ENCODE data around the gene PLEKHA4. TPM values are rescaled to one million over a fixed set of nuclear protein-coding genes. Genes with fewer than 3 reads are reported as not detected.
A peak's percentile ranks its signal among the peaks of the same experiment; 100 is the strongest.

The PLEKHA4 gene
- total and polyA plus RNA-seq, 9 of the 15 experiments (the other 6 are each of a cell fraction or from before 2014, with no cell fraction given) = 0.07 to 30.8 (median 11.4) TPM

GRCh38 chr19:48795055-48795684 is 73.2 kb downstream of the PLEKHA4 start:
- in situ Hi-C loops (cut with MboI) (loop anchor here (10.0 kb wide), 1 partner anchor 430 kb away; no protein-coding TSS in a partner anchor), intact Hi-C loops (cut with micrococcal nuclease) (loop anchor here (1.0 to 2.0 kb wide), 2 partner anchors 40 to 176 kb away; no protein-coding TSS in a partner anchor)
- Histone ChIP-seq H4K20me1 (replicated peaks; ENCODE audit: control insufficient read depth, insufficient read depth, low read length) (no peaks in the 10 kb centered on the region), H3K9me3 (replicated peaks; ENCODE audit: control insufficient read depth, insufficient read depth, low read depth, low read length) (no peaks in the 10 kb centered on the region), H3K9me1 (ENCODE audit: control insufficient read depth, insufficient read depth, low read length) (no peaks in the 10 kb centered on the region), H3K27me3 (ENCODE audit: control insufficient read depth in 2 of 2, insufficient read depth in 2 of 2, low read length in 2 of 2) (no peaks in the 10 kb centered on the region), H3K4me2 (ENCODE audit: insufficient read depth, low read length) (peak overlapping the region; percentile 96), H2AFZ (ENCODE audit: low read depth, low read length) (peak overlapping the region; percentile 92), H3K79me2 (ENCODE audit: control insufficient read depth, insufficient read depth, low read length) (no peaks in the 10 kb centered on the region), H3K36me3 (ENCODE audit: control insufficient read depth, insufficient read depth, low read length) (peaks cover 13% of the 10 kb centered on the region; the same call in 1 of the 3 replicates), H3K4me3 (peak overlapping the region; percentile 53), H3K27ac (ENCODE audit: extremely low read depth, low read depth, low read length) (peak overlapping the region; percentile 41; the same call in 2 of the 3 replicates), H3K4me1 (replicated peaks in 1 of 2; ENCODE audit: control insufficient read depth in 2 of 2, insufficient read depth in 2 of 2, low read length in 2 of 2) (peaks cover 3 to 24% of the 10 kb centered on the region in 2 experiments; a peak in 4 of 5 replicates), H3K9ac (ENCODE audit: insufficient read depth in 1 of 2, low read depth in 2 of 2, low read length in 2 of 2) (peak overlapping the region; percentile 57 to 87)
- BruUV-seq (replicated peaks) = no TSS peak
- POLR2A ChIA-PET = interaction anchor here (0.6 to 2.7 kb wide), 22 partner anchors 10 to 279 kb away, joined by 3 to 18 read pairs (median 4); partner anchors contain the start of gene BCAT2
- ATAC-seq (peak; percentile 99), FAIRE-seq (peak; percentile 99), DNase-seq (ENCODE audit: extremely low read depth in 1 of 4, low spot score in 3 of 4) (peak; percentile 90 to 95 (median 92))
- CTCF ChIA-PET (ENCODE audit: low intra/inter-chr PET ratio) = interaction anchor here (0.7 to 3.0 kb wide), 6 partner anchors 41 to 529 kb away, joined by 3 to 36 read pairs (median 8); partner anchors contain the start of gene HSD17B14
- 4% methylated on average over 38 of the region's 38 CpGs for WGBS (ENCODE audit: insufficient coverage, low coverage, missing lambda C conversion rate)
- no peak for TF ChIP-seq E2F4 (CRISPR knock-in tag; IDR thresholded peaks at IDR 0.05; ENCODE audit: low read depth)
- TF ChIP-seq, protein P1, sequence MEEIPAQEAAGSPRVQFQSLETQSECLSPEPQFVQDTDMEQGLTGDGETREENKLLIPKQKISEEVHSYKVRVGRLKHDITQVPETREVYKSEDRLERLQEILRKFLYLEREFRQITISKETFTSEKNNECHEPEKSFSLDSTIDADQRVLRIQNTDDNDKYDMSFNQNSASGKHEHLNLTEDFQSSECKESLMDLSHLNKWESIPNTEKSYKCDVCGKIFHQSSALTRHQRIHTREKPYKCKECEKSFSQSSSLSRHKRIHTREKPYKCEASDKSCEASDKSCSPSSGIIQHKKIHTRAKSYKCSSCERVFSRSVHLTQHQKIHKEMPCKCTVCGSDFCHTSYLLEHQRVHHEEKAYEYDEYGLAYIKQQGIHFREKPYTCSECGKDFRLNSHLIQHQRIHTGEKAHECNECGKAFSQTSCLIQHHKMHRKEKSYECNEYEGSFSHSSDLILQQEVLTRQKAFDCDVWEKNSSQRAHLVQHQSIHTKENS (CRISPR knock-in tag; IDR thresholded peaks at IDR 0.05) = no peak
- TF ChIP-seq, protein P2, sequence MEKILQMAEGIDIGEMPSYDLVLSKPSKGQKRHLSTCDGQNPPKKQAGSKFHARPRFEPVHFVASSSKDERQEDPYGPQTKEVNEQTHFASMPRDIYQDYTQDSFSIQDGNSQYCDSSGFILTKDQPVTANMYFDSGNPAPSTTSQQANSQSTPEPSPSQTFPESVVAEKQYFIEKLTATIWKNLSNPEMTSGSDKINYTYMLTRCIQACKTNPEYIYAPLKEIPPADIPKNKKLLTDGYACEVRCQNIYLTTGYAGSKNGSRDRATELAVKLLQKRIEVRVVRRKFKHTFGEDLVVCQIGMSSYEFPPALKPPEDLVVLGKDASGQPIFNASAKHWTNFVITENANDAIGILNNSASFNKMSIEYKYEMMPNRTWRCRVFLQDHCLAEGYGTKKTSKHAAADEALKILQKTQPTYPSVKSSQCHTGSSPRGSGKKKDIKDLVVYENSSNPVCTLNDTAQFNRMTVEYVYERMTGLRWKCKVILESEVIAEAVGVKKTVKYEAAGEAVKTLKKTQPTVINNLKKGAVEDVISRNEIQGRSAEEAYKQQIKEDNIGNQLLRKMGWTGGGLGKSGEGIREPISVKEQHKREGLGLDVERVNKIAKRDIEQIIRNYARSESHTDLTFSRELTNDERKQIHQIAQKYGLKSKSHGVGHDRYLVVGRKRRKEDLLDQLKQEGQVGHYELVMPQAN (IDR thresholded peaks at IDR 0.05; ENCODE audit: borderline replicate concordance) = no peak
- TF ChIP-seq WHSC1 (IDR thresholded peaks at IDR 0.05; ENCODE audit: low read length) = no peak
- TF ChIP-seq PRPF4 (IDR thresholded peaks at IDR 0.05; ENCODE audit: insufficient read depth, low read depth, low read length, poor library complexity, severe bottlenecking) = no peak
- no peak for TF ChIP-seq YBX1 (IDR thresholded peaks at IDR 0.05)
- no peak for TF ChIP-seq ZNF431 (CRISPR knock-in tag; IDR thresholded peaks at IDR 0.05)
- TF ChIP-seq ARNT (IDR thresholded peaks at IDR 0.05) = no peak
- 0 out of 2 replicates have a peak, but pooled peaks have one; percentile 68 for TF ChIP-seq HDGF (IDR thresholded peaks at IDR 0.05)
- TF ChIP-seq, protein P3, sequence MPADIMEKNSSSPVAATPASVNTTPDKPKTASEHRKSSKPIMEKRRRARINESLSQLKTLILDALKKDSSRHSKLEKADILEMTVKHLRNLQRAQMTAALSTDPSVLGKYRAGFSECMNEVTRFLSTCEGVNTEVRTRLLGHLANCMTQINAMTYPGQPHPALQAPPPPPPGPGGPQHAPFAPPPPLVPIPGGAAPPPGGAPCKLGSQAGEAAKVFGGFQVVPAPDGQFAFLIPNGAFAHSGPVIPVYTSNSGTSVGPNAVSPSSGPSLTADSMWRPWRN (IDR thresholded peaks at IDR 0.05; ENCODE audit: low read depth) = no peak
- TF ChIP-seq TAF1 (IDR thresholded peaks at IDR 0.05; ENCODE audit: control insufficient read depth, extremely low read depth, insufficient read depth, low read length, severe bottlenecking) = no peak
